GM18505 (cell line): ENCODE results near the gene RNF175.

ENCODE experiments used
- ATAC-seq: cut with Tn5 transposase; IDR thresholded peaks from one replicate; pipeline ENCODE4 v1.9.1; 2021; ENCODE audit not compliant: unreplicated experiment
- POLR2A ChIP-seq: IDR thresholded peaks from 4 replicates; pipeline ENCODE4 v1.6.1; 2011; ENCODE audit warnings: borderline replicate concordance; ENCODE audit not compliant: insufficient read depth, insufficient read length; ENCODE audit errors: extremely low read depth

RNF175 gene

GRCh38 chr4:153745651-153746050 is 14.2 kb downstream of the RNF175 start:
- TF ChIP-seq POLR2A: no peak
- ATAC-seq: no peak

DNA sequence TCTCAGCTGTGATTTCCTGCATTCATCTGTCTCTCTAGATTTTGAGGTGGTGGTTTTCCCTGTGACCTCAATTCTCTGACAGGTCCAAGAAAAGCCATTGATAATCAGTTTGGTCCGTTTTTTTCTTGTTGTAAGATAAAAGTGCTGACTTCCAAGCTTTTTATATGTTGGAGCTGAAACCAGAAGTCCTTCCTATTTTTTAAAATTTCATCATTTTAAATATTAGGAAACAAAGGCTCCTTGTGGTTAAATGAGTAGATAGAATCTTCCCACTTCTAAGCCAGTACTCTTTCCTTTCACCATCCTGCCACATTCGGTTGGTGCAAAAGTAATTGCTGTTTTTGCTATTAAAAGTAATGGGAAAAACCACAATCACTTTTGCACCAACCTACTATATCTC is 18.3 kb downstream of the RNF175 start:
- no peak for TF ChIP-seq POLR2A
- no peak for ATAC-seq

DNA sequence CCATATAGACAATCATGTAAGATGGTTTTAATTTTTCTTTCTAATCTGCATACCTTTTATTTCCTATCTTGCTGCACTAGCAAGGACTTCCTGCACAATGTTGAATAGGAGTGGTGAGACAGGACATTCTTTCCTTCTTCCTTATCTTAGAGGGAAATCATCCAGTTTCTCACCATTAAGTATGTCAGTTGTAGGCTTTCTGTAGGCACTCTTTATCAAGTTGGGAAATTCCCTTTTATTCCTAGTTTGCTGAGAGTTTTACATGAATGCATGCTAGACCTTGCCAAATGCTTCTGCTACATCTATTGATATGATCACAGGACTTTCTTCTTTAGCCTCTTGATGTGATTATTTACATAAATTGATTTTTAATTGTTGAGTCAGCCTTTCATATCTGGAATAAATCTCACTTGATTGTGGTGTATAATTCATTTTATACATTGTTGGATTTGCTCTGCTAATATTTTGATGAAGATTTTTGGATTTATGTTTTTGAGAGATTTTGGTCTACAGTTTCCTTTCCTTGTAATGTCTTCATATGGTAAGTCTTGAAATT is 23.8 kb downstream of the RNF175 start:
- no peak for TF ChIP-seq POLR2A
- no peak for ATAC-seq

- ATAC-seq: peak; percentile 66
- TF ChIP-seq POLR2A: no peak
Observed at GRCh38 chr4:153733751-153734448, 25.9 kb downstream of the RNF175 start.

DNA sequence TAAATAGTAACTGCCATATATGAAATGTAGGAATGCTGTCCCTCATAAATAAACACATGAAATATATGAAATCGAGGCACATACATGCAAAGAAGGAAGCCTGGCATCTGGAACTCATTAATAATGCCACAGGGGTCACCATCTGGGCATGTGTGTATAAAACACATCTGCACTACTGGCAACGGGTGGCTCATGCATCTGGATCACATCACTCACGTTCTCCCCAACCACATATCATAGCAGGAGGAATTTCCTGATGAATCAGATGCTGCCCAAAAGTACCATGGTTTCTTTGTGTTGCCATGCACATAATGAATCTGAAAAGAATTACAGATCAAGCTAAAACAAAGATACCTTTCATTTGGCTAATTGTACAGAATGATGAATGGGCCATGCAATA is 28.6 kb downstream of the RNF175 start:
- no peak for TF ChIP-seq POLR2A
- no peak for ATAC-seq

DNA sequence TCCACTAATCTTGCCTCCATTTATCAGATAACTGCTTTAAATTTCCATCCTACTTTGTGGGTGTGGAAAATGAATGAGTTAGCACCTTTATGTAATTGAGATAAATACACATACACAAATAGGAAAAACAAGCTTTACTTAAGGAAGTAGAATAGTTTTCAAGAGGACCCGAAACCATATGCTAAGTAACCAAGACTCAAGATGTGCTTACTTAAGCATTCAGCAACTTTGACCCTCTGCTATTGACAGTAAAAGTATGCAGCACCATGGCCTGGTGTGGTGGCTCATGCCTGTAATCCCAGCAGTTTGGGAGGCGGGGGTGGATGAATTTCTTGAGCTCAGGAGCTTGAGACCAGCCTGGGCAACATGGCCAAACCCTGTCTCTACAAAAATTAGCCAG is 29.9 kb downstream of the RNF175 start:
- TF ChIP-seq POLR2A: no peak
- peak; percentile 42 for ATAC-seq

GRCh38 chr4:153728660-153729059 is 31.2 kb downstream of the RNF175 start:
- peak; percentile 37 for ATAC-seq
- TF ChIP-seq POLR2A: no peak

DNA sequence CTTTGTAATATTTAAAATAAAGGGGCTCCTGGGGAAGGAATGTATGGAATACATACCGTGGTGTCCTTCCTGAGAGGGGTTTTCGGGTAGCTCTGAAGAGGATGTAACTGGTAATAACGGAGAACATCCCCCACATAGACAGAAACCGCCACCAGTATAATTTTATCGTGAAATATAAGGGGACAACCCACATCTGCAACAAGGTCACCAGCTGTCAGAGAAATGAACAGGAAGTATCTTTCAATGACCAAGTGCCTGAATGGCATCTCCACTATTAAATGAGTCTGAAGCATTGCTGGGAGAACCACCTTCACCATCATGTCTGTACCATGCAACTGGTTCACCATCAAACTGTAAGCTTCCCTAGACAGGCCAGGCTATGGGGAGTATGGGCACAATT is 31.7 kb downstream of the RNF175 start:
- TF ChIP-seq POLR2A: no peak
- no peak for ATAC-seq

DNA sequence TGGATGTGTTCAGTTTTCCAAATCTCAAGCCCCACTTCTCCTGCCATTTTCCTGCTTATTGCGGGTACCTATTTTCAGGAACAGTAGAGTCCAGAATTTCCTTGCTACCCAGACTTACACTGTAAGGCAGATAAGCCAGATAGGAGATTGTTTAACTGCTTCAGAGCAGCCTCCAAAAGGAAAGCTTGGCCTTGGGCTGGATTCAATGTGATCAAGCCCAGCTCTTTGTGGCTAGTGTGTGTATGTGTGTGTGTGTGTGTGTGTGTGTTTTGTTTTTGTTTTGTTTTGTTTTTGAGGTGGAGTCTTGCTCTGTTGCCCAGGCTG is 34.0 kb downstream of the RNF175 start:
- no peak for TF ChIP-seq POLR2A
- ATAC-seq: no peak

DNA sequence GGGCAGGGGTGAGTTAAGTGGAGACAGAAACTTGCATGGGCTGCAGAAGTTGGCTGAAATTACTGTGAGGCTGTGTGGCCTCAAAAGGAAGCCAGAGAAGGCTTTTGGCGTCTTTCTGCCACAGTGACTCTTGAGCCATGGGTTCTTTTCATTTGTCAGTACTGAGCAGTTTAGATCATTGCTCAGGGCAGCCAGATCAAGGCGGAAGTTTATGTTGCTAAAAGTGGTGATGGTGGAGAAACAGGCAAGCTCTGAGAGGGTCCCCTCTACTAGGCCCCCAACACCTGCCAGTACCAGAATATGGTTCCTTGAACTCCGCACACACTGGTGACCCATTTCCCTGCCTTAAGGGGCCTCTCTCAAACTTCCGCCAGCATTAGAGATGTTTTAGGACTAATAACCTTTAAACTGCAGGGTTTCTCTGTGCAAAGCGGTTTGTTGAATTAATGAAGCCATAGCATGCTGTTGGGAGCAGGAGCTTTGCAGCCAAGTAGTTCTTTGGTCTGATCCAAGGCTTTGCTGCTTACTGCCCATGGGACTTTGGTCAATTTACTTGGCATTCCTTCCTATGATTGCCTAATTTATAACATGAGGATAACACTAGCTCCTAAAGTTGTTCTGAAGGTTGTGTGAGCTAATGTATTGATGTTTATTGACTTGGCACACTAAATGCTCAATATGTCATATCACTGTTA is 34.5 kb downstream of the RNF175 start:
- no peak for TF ChIP-seq POLR2A
- no peak for ATAC-seq

- TF ChIP-seq POLR2A: no peak
Observed at GRCh38 chr4:153724606-153725005, 35.2 kb downstream of the RNF175 start.

DNA sequence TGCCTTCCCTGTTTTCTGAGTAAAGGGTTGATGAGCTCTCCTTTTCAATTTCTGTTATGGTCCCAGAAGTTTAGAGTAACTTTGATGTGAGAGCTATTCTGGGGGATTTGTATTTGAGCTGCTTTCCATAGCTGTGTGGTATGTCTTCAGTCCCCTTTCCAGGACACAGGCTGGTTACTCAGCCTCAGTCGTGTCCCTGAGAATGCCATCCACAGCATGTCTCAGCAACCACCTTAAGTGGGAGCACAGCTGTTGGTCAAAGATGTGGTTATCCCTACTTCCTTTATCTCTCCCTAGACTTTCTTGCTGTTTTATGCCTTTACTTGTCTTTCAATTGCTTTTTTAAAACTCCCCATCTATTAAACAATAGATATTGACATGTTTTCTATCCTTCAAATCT is 37.8 kb downstream of the RNF175 start:
- ATAC-seq: no peak
- TF ChIP-seq POLR2A: no peak

More at GRCh38 chr4:153724606-153725005, 35.2 kb downstream of the RNF175 start:
- no peak for ATAC-seq

DNA sequence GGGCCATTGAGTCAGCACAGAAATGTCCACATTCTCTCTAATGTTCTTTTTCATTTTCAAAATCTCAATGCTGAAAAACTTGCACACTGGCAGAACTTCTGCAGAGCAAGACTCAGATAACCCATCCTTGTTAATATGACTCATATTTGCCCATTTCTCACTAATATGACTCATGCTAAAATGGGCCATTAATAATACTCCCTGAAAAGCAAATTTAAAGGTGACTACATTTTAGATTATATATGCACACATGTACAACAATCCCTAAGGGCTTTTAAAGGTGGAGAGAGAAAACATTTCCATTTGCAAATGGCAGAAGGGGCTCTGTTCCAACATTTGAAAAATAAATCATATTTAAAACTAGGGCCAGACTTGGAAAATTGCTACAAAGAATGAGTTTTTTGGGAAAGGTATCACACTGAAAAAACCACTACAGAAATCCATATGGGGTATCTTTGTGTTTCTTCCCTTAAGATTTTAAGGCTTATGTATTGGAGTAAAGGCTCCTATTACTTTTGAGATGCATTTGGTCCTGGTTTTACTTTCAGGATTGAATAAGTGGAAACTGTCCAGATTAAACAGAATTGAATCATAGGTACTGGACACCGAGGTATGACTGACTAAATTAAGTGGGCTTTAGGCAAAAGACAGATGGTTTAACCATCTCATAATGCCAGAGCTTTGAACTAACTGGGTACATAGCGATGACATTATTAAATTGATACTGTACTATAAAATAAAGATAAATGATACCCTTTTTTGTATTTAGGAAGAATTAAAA is 45.8 kb downstream of the RNF175 start:
- no peak for TF ChIP-seq POLR2A
- ATAC-seq: no peak

- no peak for TF ChIP-seq POLR2A
- no peak for ATAC-seq
Observed at GRCh38 chr4:153710681-153711080, 49.1 kb downstream of the RNF175 start.

- no peak for TF ChIP-seq POLR2A
- ATAC-seq: peak; percentile 39
Observed at GRCh38 chr4:153706519-153706918, 53.3 kb downstream of the RNF175 start.
